Choroid plexus epithelial cell (primary cell): ENCODE data around the gene FOXC2.

Experiments used
- DNase-seq: peaks from one replicate; pipeline ENCODE4 v3.0.0-alpha.2; 2010; ENCODE audit warnings: low read depth
- H3K4me3 ChIP-seq: 2 replicates; pipeline ENCODE4 v1.5.1; 2011; ENCODE audit warnings: low read depth, mild to moderate bottlenecking, control low read depth, low read length, moderate library complexity
- TF ChIP-seq, protein P1 (sequence below): conservative IDR thresholded peaks from 2 replicates; pipeline ENCODE4 v1.5.1; 2011; ENCODE audit warnings: low read depth, mild to moderate bottlenecking, control low read depth, inconsistent platforms, low read length, moderate library complexity

Gene FOXC2

DNA sequence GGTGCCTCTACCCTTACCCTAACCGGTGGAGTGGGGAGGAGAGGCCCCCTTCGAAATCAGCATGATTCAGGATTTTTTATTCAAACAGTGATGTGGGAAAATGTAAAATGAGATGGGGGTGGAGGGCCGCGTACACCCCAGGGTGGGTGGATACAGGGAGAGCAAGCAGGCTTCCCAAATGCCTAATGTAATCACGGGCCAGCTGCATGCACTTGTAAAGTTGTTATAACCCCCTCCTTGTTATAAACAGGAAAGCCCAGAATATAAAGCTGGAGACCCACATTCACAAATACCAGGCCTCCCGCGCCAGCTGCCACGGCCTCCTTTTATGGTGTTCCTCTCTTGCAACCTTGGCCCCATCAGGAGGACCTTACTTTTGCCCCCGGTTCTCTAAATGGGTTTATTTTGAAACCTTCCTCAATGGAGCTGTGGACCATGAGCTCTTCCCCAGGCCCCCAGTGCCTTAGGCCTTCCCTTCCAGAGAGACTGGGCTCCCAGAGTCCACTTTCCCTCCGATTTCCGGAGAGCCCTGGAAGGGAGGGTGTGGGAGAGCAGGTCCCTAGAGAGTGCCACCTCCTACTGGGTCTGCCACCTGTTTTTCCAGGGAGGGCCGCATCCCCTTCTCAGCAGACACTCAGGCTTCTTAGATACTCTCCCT, 10.8 kb downstream of the FOXC2 start:
- H3K4me3 ChIP-seq, result peak overlapping the region; percentile 64
- DNase-seq, result peak; percentile 50

DNA sequence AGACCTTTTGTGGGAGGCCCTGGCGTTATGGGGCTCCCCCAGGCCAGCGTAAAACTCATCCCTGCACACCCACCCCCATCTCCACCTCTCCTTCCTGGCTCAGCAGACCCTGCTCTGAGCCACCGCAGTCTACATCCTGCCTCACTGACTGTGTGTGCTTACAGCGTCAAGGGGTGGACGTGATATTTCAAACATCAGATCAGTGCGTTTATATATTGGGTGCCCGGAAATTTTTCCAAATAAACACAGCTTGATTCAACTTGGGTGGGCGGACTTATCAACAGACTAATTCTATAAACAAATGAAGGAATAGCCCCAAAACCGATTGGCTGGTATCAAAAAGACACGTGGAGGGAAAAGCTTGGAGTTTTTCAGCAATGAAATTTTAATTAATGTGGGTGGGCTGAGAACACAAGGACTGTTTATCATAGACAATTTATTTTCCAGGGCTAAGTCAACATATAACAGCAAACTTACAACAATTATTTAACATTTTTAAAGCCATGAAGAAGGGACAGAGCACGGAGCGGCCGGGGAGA, 11.5 kb downstream of the FOXC2 start, which contains the start of gene FOXL1:
TSS of gene FOXL1 (plus strand) at position 489 of the 539 bp plus-strand sequence. CDS start 175 bp downstream, outside the sequence.
- peak; percentile 86 for DNase-seq
- TF ChIP-seq, protein P1, sequence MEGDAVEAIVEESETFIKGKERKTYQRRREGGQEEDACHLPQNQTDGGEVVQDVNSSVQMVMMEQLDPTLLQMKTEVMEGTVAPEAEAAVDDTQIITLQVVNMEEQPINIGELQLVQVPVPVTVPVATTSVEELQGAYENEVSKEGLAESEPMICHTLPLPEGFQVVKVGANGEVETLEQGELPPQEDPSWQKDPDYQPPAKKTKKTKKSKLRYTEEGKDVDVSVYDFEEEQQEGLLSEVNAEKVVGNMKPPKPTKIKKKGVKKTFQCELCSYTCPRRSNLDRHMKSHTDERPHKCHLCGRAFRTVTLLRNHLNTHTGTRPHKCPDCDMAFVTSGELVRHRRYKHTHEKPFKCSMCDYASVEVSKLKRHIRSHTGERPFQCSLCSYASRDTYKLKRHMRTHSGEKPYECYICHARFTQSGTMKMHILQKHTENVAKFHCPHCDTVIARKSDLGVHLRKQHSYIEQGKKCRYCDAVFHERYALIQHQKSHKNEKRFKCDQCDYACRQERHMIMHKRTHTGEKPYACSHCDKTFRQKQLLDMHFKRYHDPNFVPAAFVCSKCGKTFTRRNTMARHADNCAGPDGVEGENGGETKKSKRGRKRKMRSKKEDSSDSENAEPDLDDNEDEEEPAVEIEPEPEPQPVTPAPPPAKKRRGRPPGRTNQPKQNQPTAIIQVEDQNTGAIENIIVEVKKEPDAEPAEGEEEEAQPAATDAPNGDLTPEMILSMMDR, result no peak
- peak within 1 kb of the TSS; percentile 64 for H3K4me3 ChIP-seq

More for the DNA sequence above, 10.8 kb downstream of the FOXC2 start:
- TF ChIP-seq, protein P1, result no peak

DNA sequence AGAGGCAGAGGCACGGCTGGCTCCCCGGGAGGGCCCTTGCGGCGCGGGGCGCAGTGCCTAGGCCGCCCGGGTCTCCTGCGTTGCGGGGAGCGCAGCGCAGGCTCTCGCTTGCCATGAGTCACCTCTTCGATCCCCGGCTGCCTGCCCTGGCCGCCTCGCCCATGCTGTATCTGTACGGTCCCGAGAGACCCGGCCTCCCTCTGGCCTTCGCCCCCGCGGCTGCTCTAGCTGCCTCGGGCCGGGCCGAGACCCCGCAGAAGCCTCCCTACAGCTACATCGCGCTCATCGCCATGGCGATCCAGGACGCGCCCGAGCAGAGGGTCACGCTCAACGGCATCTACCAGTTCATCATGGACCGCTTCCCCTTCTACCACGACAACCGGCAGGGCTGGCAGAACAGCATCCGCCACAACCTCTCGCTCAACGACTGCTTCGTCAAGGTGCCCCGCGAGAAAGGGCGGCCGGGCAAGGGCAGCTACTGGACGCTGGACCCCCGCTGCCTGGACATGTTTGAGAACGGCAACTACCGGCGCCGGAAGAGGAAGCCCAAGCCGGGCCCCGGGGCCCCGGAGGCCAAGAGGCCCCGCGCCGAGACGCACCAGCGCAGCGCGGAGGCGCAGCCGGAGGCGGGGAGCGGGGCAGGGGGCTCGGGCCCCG, 12.1 kb downstream of the FOXC2 start:
- peak; percentile 73 for DNase-seq
- TF ChIP-seq, protein P1, result no peak
- peak overlapping the region; percentile 53 for H3K4me3 ChIP-seq

DNA sequence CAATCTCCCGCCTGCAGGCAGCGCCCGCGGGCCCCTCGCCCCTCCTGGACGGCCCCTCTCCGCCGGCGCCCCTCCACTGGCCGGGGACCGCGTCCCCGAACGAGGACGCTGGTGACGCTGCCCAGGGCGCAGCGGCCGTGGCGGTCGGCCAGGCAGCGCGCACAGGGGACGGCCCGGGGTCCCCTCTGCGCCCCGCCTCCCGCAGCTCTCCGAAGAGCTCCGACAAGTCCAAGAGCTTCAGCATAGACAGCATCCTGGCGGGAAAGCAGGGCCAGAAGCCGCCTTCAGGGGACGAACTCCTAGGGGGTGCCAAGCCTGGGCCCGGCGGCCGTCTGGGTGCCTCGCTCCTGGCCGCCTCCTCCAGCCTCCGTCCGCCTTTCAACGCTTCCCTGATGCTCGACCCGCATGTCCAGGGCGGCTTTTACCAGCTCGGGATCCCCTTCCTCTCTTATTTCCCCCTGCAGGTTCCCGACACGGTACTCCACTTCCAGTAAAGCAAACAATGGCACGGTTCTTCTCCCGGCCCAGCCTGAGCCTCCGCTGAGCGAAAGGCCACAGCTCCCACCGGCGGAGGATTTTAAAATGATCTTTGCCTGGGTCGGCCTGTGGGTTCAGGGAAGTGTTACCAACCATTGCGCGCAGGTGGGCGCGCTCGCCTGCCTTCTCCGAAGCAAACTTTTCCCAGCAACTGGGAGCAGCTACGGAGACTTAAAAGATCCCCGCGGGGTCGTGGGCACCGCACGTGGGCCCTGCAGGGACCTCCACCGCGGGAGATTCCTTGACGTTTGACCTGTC, 12.8 kb downstream of the FOXC2 start:
- TF ChIP-seq, protein P1, result no peak
- DNase-seq, result peak; percentile 52
- peak overlapping the region; percentile 53 for H3K4me3 ChIP-seq

DNA sequence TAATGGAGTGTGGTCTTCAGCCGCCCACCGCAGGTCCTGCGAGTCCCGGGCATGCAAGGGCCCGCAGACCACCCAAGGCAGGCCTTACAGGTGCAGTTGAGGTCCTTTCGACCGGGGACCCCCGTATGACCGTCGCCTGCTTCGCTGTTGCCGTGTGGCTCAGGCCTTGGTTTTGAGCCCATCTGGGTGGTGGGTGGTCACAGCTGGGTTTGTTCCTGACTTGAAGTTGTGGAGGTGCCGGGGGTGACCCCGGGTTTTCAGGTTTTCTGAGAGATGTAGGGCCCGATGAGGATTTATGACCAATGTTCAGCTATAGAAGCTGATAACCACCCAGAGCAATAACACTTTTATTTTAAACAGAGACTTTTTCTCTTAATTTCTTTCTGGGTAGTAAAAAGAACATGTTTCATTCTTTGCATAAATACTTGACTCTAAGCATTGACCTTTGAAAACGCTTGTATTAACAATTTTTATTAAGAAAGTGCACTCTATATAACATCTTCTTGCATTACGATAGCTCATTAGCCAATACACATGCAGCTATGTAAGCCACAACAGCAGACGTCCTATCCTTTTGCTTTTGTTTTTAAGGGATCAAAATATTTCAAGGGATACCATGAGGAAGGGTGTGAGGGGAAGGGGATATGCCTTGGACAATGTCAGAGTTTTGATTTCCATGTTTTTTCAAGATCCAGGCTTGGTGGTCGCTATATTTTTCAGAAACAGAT, 13.6 kb downstream of the FOXC2 start:
- H3K4me3 ChIP-seq, result peak overlapping the region; percentile 53
- peak; percentile 75 for DNase-seq
- TF ChIP-seq, protein P1, result no peak

DNA sequence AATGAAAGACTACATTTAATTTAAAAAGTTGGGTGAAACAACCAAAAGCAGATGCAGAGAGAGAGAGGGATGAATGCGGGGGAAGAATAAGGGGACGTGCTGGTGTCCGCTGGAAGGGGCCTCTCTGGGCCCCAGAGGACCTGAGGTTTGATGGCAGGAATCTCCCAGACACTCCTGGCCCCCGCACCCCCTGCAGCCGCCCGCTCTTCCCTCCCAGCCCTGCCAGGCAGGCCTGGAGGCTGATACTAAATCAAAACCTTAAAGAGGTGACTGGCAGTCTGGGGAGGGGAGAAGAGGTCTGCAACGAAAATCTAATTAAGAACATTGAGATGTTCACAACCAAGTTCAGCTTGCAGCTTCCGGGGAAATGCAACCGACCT, 14.2 kb downstream of the FOXC2 start:
- peak overlapping the region; percentile 29 for H3K4me3 ChIP-seq
- DNase-seq, result peak; percentile 42
- TF ChIP-seq, protein P1, result no peak
